ENCODE results near the gene CBFA2T2.

Gene CBFA2T2

DNA sequence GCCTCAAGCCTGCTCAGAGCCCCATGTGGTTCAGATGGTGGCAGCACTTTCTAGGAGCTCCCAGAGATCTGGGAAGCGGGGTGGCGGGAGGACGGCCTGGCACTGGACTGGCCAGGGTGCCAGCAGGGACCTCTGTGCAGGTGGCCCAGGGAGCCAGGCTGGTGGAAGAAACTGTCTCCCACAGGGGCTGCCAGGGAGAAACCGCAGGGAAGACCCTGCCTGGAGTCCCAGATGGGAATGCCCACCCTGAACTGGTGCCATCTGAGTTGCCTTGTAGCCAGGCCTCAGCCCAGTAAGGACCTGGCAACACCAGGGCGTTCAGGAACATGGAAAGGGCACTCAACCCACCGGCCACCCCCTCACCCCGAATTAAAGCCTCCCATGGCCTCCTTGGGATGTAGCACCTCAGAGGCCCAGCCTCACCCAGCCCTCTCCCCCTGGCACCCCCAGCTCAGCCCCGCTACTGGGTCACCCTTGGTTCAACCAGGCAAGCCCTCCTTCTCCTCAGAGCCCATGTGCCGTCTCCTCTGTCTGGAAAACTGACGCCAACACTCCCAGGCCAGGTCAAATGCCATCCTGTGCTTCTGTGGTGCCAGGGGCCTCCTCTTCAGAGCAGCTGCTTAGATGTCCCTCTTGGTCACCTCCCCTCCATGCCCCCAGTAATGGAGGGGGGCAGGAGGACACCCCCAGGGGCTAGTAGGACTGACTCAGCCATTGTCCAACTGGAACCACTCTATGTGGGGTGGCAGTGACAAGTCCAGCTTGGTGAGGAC lies 166.3 kb downstream of the CBFA2T2 start:
- DNase-seq, result no peak

DNA sequence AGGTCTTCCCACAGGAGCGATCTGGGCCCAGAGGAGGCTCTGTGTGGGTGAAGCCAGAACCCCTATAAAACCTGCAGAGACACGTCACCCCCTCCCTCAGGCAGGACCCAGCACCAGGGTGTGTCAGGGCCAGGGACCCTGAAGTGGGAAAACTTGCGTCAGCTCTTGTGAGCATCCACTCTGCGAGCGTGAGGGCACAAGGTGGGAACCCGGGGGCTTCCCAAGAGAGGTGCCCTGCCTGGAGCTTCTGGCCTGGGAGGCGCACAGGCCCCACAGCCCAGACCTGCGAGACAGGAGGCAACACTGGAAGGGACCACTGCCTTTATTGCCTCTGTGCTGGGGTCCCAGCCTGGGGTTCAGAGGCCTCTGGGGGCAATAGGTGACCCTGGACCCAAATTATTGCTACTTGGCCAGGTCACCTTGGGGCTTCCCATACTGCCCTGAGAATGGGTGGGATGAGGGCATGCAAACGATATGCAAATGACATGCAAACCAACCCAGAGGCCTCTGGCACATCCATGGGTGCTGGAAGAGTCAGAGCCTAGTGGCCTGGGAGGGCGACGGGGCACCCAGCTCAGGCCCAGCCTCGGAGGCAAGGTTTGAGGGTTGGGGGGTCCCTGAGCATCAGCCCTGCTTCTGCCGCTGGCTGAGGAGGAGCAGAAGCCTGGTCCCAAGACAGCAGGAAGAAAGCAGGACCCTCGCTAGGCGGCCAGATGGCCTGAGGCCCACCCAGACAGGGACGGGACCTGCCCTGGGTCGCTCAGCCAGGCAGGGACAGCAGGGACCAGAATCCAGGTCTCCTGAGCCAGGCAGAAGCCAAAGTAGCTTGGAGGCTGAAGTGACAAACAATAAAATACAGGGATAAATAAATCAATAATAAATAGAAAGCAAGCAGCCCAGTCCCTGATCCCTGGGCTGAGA lies 167.1 kb downstream of the CBFA2T2 start:
- DNase-seq, result no peak

DNA sequence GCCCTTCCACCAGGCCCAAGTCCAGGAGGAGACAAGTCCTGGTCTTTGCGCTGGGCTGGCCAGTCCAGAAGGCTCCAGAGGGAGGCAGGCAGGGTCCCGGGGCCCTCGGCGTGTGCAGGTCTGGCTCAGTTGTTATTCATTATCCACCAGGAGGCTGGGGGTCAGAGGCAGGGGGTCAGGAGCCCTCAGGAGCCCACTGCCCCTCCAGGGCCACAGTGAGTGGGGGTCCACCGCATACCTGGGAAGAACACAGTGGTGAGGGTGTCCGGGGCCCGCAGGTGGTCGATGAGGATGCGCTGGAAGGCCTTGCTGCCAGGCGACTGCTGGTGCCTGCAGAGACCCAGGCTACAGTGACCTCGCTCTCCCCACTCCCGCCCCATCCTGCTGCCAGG lies 167.8 kb downstream of the CBFA2T2 start:
- no peak for DNase-seq

GRCh38 chr20:33658510-33658909 lies 168.6 kb downstream of the CBFA2T2 start:
- DNase-seq, result no peak

GRCh38 chr20:33658929-33659328 lies 169.0 kb downstream of the CBFA2T2 start:
- DNase-seq, result no peak

DNA sequence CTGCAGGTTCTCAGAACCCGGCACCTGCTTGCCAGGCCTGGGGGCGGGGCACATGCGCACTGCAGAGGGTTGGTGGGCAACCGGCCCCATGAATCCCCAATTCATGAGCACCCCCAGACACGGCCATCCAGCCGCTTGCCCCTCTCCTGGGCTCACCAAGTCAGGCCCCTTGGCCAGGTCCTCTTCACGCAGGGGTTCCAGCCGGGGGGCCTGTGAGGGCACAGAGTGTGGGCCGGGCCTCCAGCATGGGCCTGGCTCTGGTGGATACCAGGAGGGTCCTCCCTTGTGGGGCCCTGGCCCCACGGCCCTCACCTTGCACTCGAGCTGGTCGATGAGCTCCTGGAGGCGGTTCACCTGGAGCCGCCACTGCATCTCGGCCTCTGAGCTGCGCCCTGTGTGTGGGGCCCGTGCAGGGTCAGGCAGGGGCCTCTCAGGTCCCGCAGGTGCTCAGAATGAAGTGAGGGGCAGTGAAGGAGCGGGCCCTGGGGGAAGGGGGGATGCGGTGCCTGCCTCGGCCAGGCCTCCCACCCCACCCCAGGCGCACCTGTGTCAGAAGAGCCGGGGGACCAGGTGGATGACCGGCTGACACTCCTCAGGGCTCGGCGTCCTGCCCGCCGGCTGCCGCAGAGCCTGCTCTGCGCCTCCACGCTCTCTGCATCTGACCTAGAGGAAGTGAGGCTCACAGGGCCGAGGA lies 169.6 kb downstream of the CBFA2T2 start:
- no peak for DNase-seq

DNA sequence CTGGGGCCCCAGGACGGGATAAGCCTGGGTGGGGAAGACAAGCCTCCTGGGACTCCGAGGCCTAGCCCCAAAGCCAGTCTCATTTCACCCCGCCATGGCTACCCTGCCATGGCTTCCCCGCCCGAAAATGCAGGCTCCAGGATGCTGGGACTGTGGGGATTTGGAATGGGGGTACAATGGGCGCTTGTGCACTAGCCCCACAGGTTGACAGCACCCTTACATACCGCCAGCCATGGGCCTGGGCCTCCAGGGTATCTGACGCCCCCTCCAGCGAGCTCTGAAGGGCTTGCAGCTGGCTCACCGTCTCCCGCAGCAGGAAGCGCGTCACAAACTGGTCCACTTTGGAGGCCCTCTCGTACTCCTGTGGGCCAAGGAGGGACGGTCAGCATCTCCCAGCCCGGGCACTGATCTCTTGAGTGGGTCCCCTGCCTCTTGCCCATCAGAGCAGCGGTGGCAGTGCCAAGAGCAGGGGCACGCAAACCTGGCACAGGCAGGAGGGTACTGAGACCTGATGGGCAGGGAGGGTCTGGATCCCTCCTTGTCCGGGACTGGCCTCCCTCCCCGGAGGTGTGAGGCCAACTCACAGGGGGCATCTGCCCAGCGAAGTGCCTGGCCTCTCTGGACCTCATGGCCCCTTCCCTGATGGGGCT lies 170.3 kb downstream of the CBFA2T2 start:
- no peak for DNase-seq

DNA sequence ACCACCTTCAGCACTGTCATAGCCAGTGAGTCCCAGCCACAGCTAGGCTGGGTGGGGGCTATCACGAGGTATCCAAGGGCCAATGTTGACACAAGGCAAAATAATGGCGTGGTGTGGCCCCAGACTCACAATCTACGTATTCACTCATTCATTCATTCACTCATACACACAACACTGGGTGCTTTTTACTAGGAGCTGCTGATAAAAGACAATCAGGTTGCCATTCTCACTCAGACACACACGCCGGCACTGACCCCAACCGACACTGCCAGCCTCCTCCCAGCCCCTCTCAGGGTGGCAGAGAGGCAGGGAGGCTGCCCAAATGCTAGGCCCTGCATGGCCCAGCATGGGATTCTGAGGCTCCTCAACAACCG lies 170.8 kb downstream of the CBFA2T2 start:
- no peak for DNase-seq

GRCh38 chr20:33662172-33662571 lies 172.3 kb downstream of the CBFA2T2 start, which contains the start of gene C20orf144:
TSS of gene C20orf144 (plus strand) at chr20:33662327. CDS start at chr20:33662346, 19 bp downstream.
- DNase-seq, result no peak

DNA sequence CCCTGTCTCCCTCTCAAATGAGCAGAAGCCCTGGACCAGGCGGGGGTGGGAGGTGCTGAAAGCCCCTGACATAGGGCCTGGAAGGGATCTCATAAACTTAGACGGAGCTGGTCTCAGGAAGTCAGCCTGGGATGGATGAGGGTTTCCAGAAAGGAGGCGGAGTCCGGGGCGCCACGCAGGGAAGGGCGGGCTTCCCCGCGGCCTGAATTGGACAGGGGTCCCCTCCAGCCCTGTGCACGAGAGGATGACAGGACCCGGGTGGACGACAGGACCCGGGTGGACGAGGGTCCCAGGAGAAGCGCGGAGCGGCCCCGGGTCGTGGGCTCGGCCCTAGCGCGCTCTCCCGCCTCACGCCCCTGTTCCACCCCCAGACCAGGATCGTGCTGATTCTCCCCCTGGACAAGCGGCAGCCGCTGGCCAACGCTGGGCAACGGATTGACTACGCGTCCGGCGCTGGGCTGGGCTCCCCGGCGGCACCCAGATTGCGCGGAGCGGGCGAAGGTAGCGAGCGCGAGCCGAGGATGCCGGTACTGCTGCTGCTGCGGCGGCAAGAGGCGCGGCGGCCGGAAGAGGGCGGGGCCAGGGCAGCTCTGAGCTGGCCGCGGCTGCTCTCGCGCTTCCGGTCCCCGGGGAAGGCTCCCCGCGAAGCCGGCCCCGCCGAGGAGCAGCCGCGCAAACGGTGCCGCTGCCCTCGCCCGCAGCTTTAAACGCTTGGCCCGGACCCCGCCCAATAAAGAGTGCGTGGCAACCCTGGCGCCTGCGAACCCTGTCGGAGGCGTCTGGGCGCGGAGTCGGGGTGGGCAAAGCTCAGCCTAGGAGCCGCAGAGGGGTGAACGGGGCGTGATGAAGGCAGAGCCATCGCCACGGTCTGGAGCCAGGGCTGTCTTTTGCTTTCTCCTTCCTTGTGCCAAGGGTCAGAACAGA lies 173.5 kb downstream of the CBFA2T2 start:
- DNase-seq, result no peak

DNA sequence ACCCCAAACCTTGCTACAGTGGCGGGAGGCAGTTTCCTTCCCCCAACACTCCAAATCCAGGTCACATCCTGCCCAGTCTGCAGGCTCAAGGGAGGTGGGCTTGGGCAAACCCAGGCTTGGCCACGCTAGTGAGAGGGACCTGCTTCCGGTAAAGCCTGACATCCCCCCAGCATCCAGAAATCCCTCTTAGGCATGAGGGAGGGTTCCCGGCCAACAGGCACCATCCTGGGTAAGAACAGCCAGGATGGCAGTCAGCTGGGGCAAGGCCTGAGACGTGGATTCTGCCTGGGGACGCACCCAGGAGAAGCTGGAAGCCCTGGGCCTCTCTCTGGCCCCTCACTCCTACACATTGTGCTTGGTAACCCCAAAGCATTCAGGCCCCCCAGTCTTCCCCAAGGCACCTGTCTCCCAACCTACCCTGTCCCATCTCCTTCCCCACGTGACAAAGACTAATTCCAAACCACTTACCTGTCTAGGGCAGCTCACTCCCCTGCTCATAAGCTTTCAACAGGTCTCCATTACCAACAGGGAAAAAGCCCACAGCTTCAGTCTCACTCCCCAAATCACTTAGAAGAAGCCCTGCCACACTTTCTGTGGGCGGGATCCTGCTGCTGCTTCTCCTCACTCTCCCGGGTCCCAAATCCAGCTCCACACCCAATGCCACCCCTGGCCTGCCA lies 174.3 kb downstream of the CBFA2T2 start:
- no peak for DNase-seq

DNA sequence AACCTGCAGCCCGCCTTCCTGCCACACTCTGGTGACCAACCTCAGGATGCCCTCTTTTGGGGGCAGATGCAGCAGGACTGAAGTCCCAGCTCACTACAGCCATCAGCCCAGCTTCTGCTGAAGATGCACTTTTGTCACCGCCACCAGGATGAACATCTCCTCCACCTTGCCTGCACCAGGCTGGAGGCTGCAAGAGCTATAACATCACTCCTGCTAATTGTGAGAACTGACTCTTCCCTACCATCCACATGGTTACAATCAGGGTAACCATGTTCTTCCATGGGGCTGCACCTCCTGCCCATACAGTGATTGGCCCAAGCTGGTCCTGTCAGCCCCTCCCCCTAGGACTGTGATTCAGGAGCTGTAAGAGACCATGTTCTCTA lies 174.9 kb downstream of the CBFA2T2 start:
- no peak for DNase-seq

DNA sequence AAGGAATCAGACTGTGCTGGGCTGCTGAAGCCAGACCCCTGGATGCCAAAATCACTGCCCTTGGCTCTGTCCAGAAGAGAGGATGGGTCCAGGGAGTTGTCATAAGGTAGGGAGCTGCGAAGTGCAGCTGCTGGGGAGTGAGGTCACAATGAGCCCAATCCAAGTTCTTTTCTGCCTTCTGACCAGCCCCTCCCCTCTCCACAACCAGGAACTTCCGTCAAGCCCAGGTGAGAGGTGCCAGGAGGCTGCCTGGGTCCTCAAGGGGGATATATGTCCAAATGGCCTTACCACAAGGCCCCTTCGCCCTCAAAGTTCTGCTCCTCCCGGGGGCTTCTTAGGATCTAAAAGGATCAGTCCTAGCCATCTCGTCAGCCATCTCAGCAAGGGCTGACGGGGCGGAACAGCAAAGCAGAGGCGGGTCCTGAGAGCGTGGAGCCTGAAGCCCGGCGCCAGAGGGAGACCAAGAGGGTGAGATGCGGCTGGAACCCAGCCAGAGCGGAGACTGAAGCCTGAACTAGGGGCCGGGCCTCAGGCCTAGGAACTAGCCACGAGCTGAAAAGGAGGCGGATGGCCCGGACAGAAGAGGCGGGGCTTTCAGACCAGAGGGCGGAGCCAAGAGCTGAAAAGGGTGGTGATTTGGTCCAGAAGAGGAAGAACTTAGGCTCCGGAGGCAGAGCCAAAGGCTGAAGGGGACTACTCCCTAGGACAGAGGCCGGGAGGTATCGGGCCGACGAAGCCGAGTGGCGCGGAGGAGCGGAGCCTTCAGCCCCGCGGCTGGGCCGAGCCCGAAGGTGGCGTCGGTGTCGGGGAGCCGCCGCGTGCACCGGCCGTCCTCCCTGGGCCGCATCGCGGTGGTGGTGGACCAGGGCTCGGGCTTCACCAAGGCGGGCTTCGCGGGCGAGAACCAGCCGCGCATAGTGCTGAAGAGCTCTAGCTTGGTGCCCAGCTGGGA lies 176.7 kb downstream of the CBFA2T2 start, which contains the start of gene ACTL10:
TSS of gene ACTL10 (plus strand) at position 651 of the 952 bp plus-strand sequence. CDS start 555 bp downstream, outside the sequence.
- DNase-seq, result peak; percentile 73

- no peak for DNase-seq
Observed at GRCh38 chr20:33667245-33667675, 177.4 kb downstream of the CBFA2T2 start.

DNA sequence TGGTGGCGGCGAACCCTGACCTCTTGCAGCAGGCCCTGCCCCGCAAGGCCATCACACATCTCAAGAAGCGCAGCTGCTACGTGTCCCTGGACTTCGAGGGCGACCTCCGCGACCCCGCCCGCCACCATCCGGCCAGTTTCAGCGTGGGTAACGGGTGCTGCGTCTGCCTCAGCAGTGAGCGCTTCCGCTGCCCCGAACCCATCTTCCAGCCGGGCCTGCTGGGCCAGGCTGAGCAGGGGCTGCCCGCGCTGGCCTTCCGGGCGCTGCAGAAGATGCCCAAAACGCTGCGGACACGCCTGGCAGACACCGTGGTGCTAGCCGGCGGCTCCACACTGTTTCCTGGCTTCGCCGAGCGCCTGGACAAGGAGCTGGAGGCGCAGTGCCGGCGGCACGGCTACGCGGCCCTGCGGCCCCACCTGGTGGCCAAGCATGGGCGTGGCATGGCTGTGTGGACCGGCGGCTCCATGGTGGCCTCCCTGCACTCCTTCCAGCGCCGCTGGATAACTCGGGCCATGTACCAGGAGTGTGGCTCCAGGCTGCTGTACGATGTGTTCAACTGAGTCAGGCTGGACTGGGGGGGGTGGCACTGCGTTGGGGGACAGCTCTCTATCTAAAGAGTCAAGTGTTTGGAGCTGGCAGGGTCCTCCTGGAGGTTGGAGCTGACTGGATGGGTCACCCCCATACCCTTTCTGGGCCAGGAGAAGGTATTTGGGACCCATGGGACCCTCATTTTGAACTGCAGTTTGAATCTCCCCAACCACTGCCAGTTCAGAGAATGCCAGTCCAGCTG lies 178.0 kb downstream of the CBFA2T2 start:
- no peak for DNase-seq

DNA sequence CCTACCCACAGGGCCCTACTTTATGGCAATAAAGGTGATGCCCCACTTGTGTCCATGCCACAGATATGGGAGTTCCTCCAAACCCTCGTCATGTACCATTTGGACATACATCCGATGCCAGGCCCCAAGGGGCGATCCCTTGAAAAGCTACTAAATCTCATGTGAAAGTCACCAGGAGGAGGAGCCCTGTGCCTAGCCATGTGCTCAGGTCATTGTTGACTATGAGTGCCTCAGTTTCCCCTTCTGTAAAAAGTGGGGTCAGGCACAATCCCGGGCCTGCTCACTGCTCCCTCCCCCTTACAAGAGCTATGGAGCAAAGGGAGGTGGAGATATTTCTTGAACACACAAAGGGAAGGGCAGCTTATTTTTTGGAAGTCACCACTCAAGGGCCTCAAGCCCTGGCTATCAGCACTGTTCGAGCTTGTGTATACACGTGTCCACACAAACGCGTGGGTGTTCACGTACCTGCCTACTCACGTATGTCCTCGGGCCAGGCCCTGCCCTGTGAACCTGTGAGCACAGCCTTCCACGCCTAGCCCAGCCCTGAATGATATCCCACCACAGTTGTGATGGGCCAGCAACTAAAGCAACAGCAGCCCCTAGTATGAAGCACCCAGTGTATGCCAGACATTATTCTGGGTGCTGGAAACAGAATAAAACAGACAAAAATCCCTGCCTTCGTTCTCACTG lies 178.7 kb downstream of the CBFA2T2 start:
- DNase-seq, result no peak

- no peak for DNase-seq
Observed at GRCh38 chr20:33669224-33669623, 179.3 kb downstream of the CBFA2T2 start.

Measured in NCI-H2081 treated with DMSO at 0.1 percent for 48 hours (cell line).